ENCODE measurements around the gene PTPRN2. TPM values are rescaled to one million over a fixed set of nuclear protein-coding genes. Genes with fewer than 3 reads are reported as not detected.

The PTPRN2 gene
- polyA plus RNA-seq, 1 of the 3 experiments (the other 2 are of a cell fraction): 4.0 TPM

DNA sequence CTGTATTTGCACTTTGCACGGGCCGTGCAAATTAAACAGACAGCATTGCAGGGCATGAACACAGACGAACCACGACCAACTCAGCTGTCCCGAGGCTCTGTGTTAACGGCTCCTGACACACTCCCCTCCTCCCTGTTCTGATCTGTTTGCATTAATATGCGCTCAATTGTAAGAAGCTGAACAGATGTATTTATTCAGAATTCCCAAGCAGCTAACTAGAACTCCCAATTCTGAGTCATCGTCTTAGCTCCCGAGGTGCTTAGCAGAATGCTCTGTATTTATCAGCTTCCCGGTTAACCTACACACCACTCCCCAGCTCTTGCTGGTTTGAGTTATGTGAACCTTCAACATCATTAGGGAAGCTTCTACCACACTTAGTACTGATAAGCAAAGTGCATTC, 286.4 kb downstream of the PTPRN2 start:
- no peaks in the 10 kb centered on the region for H4K20me1 ChIP-seq (ENCODE audit: insufficient read depth)
- DNase-seq: no peak
- H3K27ac ChIP-seq (ENCODE audit: low read depth in 2 of 2, low read length in 1 of 2): no peak overlapping the region
- no peaks in the 10 kb centered on the region for H3K9me3 ChIP-seq
- H2AFZ ChIP-seq (ENCODE audit: low read depth): no peak overlapping the region
- H3K9ac ChIP-seq: no peak overlapping the region
- ChIA-PET POLR2A (no interaction called here), CTCF (interaction anchor here (0.7 to 1.4 kb wide), 2 partner anchors 16 to 27 kb away, joined by 3 read pairs; no protein-coding TSS in a partner anchor)
- no peaks in the 10 kb centered on the region for H3K27me3 ChIP-seq (ENCODE audit: insufficient read depth)
- no peaks in the 10 kb centered on the region for H3K9me2 ChIP-seq
- no peak overlapping the region for H3K4me2 ChIP-seq
- no peaks in the 10 kb centered on the region for H3F3A ChIP-seq (replicated peaks; ENCODE audit: insufficient read depth)
- WGBS (ENCODE audit: low lambda C conversion rate): 51% methylated on average over 10 of the region's 10 CpGs
- H3K4me3 ChIP-seq (ENCODE audit: low read depth in 2 of 2, low read length in 1 of 2): no peak overlapping the region
- TF ChIP-seq USF1 (IDR thresholded peaks at IDR 0.05; ENCODE audit: borderline replicate concordance, low read depth) (no peak), NRF1 (IDR thresholded peaks at IDR 0.05; ENCODE audit: low read depth, low read length) (no peak), MXI1 (IDR thresholded peaks at IDR 0.05; ENCODE audit: low read depth, low read length) (no peak), JUND (IDR thresholded peaks at IDR 0.05) (no peak), ELF1 (IDR thresholded peaks at IDR 0.05) (no peak), EZH2phosphoT487 (IDR thresholded peaks at IDR 0.05; ENCODE audit: borderline replicate concordance, low read depth) (no peak), USF2 (IDR thresholded peaks at IDR 0.05; ENCODE audit: borderline replicate concordance, low read depth, low read length) (no peak), RFX5 (IDR thresholded peaks at IDR 0.05; ENCODE audit: low read length) (no peak), NFIC (IDR thresholded peaks at IDR 0.05; ENCODE audit: borderline replicate concordance) (no peak), GATA2 (CRISPR knock-in tag; IDR thresholded peaks at IDR 0.05) (no peak), PBX3 (IDR thresholded peaks at IDR 0.05) (no peak), SMC3 (IDR thresholded peaks at IDR 0.05; ENCODE audit: low read depth, low read length) (no peak), MEF2A (IDR thresholded peaks at IDR 0.05; ENCODE audit: borderline replicate concordance, low read depth) (no peak), YY1 (IDR thresholded peaks at IDR 0.05; ENCODE audit: low read depth) (no peak), MAX (IDR thresholded peaks at IDR 0.05; ENCODE audit: low read depth) (no peak), EP300 (IDR thresholded peaks at IDR 0.05; ENCODE audit: borderline replicate concordance in 1 of 2, low read depth in 1 of 2, low read length in 1 of 2) (no peak), FOXM1 (IDR thresholded peaks at IDR 0.05; ENCODE audit: low read depth) (no peak), FOSL2 (IDR thresholded peaks at IDR 0.05; ENCODE audit: borderline replicate concordance, low read depth) (no peak)
- TF ChIP-seq, protein P1, sequence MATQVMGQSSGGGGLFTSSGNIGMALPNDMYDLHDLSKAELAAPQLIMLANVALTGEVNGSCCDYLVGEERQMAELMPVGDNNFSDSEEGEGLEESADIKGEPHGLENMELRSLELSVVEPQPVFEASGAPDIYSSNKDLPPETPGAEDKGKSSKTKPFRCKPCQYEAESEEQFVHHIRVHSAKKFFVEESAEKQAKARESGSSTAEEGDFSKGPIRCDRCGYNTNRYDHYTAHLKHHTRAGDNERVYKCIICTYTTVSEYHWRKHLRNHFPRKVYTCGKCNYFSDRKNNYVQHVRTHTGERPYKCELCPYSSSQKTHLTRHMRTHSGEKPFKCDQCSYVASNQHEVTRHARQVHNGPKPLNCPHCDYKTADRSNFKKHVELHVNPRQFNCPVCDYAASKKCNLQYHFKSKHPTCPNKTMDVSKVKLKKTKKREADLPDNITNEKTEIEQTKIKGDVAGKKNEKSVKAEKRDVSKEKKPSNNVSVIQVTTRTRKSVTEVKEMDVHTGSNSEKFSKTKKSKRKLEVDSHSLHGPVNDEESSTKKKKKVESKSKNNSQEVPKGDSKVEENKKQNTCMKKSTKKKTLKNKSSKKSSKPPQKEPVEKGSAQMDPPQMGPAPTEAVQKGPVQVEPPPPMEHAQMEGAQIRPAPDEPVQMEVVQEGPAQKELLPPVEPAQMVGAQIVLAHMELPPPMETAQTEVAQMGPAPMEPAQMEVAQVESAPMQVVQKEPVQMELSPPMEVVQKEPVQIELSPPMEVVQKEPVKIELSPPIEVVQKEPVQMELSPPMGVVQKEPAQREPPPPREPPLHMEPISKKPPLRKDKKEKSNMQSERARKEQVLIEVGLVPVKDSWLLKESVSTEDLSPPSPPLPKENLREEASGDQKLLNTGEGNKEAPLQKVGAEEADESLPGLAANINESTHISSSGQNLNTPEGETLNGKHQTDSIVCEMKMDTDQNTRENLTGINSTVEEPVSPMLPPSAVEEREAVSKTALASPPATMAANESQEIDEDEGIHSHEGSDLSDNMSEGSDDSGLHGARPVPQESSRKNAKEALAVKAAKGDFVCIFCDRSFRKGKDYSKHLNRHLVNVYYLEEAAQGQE (IDR thresholded peaks at IDR 0.05; ENCODE audit: low read depth, low read length): no peak
- TF ChIP-seq, protein P2, sequence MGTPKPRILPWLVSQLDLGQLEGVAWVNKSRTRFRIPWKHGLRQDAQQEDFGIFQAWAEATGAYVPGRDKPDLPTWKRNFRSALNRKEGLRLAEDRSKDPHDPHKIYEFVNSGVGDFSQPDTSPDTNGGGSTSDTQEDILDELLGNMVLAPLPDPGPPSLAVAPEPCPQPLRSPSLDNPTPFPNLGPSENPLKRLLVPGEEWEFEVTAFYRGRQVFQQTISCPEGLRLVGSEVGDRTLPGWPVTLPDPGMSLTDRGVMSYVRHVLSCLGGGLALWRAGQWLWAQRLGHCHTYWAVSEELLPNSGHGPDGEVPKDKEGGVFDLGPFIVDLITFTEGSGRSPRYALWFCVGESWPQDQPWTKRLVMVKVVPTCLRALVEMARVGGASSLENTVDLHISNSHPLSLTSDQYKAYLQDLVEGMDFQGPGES (IDR thresholded peaks at IDR 0.05; ENCODE audit: low read depth, low read length): no peak
- H3K4me1 ChIP-seq (ENCODE audit: control insufficient read depth in 1 of 2, insufficient read depth in 2 of 2, low read depth in 1 of 2, low read length in 1 of 2): no peaks in the 10 kb centered on the region
- no peaks in the 10 kb centered on the region for H3K79me2 ChIP-seq (ENCODE audit: insufficient read depth)
- H3K36me3 ChIP-seq (replicated peaks in 1 of 2; ENCODE audit: control insufficient read depth in 1 of 2, insufficient read depth in 2 of 2, low read length in 1 of 2): no peaks in the 10 kb centered on the region
